Keratinocyte (primary cell): ENCODE data around the gene TIMM8A. TPM values are rescaled to one million over a fixed set of nuclear protein-coding genes. Genes with fewer than 3 reads are reported as not detected.

ENCODE experiments used
- DNase-seq: peaks from one replicate; pipeline ENCODE4 v3.0.0-alpha.2; 2011; ENCODE audit warnings: low read depth, missing footprints, low spot score
- FAIRE-seq: peaks from 2 replicates; lab custom pipeline; 2011; peaks lifted over from hg19 to GRCh38; lab: Jason Lieb, UNC
- H2AFZ ChIP-seq: 2 replicates; pipeline ENCODE4 v1.6.0; 2012; ENCODE audit warnings: low read length, control low read depth, inconsistent platforms; ENCODE audit not compliant: control insufficient read depth
- H3K27ac ChIP-seq: 2 replicates; pipeline ENCODE4 v1.5.1; 2011; ENCODE audit warnings: low read length; ENCODE audit not compliant: control insufficient read depth, insufficient read depth
- H3K27me3 ChIP-seq: 3 replicates; pipeline ENCODE4 v1.6.0; 2011; ENCODE audit warnings: low read length; ENCODE audit not compliant: control insufficient read depth, insufficient read depth; ENCODE audit errors: extremely low read depth
- H3K36me3 ChIP-seq, 2 experiments: 2 replicates in 1 of 2; 3 replicates in 1 of 2; pipeline ENCODE4 v1.5.1; 2011; ENCODE audit warnings: low read length in 2 of 2, mild to moderate bottlenecking in 1 of 2; ENCODE audit not compliant: control insufficient read depth in 2 of 2, insufficient read depth in 2 of 2; ENCODE audit errors: extremely low read depth in 1 of 2
- H3K4me1 ChIP-seq: 3 replicates; pipeline ENCODE4 v1.5.1; 2011; ENCODE audit warnings: low read length; ENCODE audit not compliant: control insufficient read depth, insufficient read depth; ENCODE audit errors: extremely low read depth
- H3K4me2 ChIP-seq: 3 replicates; pipeline ENCODE4 v1.6.0; 2011; ENCODE audit warnings: low read depth, low read length; ENCODE audit not compliant: control insufficient read depth, insufficient read depth; ENCODE audit errors: extremely low read depth
- H3K4me3 ChIP-seq, 3 experiments: fragments of 200-600 bp in 1 of 3; sonication (generic) in 1 of 3; 2 replicates in 2 of 3; 3 replicates in 1 of 3; pipeline ENCODE4 v1.5.1; 2011 to 2016; ENCODE audit warnings: low read length in 3 of 3, mild to moderate bottlenecking in 3 of 3, control low read depth in 2 of 3, inconsistent platforms in 1 of 3, low read depth in 1 of 3, mixed read lengths in 1 of 3, mixed run types in 1 of 3, moderate library complexity in 1 of 3; ENCODE audit not compliant: control insufficient read depth in 2 of 3, insufficient read depth in 2 of 3; ENCODE audit errors: extremely low read depth in 1 of 3
- H3K79me2 ChIP-seq: 2 replicates; pipeline ENCODE4 v1.6.0; 2012; ENCODE audit warnings: low read length; ENCODE audit not compliant: control insufficient read depth, insufficient read depth
- H3K9ac ChIP-seq: 3 replicates; pipeline ENCODE4 v1.6.0; 2011; ENCODE audit warnings: low read length; ENCODE audit not compliant: control insufficient read depth, insufficient read depth; ENCODE audit errors: extremely low read depth
- H3K9me1 ChIP-seq: 3 replicates; pipeline ENCODE4 v1.6.0; 2011; ENCODE audit warnings: low read length; ENCODE audit not compliant: control insufficient read depth, insufficient read depth; ENCODE audit errors: extremely low read depth
- H3K9me3 ChIP-seq: 2 replicates; pipeline ENCODE4 v1.5.1; 2012; ENCODE audit warnings: low read depth, low read length; ENCODE audit not compliant: control insufficient read depth
- H4K20me1 ChIP-seq: 3 replicates; pipeline ENCODE4 v1.6.0; 2011; ENCODE audit warnings: low read length; ENCODE audit not compliant: control insufficient read depth, insufficient read depth; ENCODE audit errors: extremely low read depth
- CTCF ChIP-seq, 3 experiments: IDR thresholded peaks in 1 of 3; conservative IDR thresholded peaks in 1 of 3; optimal IDR thresholded peaks in 1 of 3; 2 replicates in 2 of 3; 3 replicates in 1 of 3; pipeline versions ENCODE3 to v1.5.1; 2011; ENCODE audit warnings: low read length in 3 of 3, mild to moderate bottlenecking in 3 of 3, moderate library complexity in 2 of 3, control low read depth in 1 of 3, inconsistent platforms in 1 of 3; ENCODE audit not compliant: insufficient read depth in 2 of 3; ENCODE audit errors: extremely low read depth in 1 of 3
- EZH2 ChIP-seq: IDR thresholded peaks from one replicate; pipeline ENCODE4 v1.6.1; 2012; ENCODE audit warnings: inconsistent platforms, mild to moderate bottlenecking, low read length, moderate library complexity
- dilution Hi-C: fragments of 300-500 bp; cut with MboI; formaldehyde crosslinking; loops from one replicate; pipeline ENCODE4 v1.7.0; 2020; ENCODE audit warnings: low sequenced_read_pairs; ENCODE audit not compliant: extremely low pct_ligation_motif_present
- polyA plus RNA-seq, 5 experiments: library from polyadenylated mRNA; depleted of rRNA in 3 of 5; stranded (reverse) in 3 of 5; stranded (forward) in 1 of 5; unstranded in 1 of 5; fragments of >200 nt; gene quantifications; 1 replicate in 1 of 5; 2 replicates in 3 of 5; 3 replicates in 1 of 5; pipeline versions ENCODE4 v1.2.1 to v1.2.3, GENCODE V29; 2011 to 2012; ENCODE audit warnings: missing spikeins in 2 of 5, low read depth in 1 of 5, low replicate concordance in 1 of 5

TIMM8A gene
- polyA plus RNA-seq, 1 donor (not counting 4 experiments of a cell fraction or from before 2014, with no cell fraction given): 17.0 TPM

GRCh38 chrX:101365301-101365795 is 16.8 kb upstream of the TIMM8A start:
- Histone ChIP-seq H3K27ac (no peak overlapping the region), H3K36me3 (no peaks in the 10 kb centered on the region), H3K9me3 (no peaks in the 10 kb centered on the region), H3K9me1 (no peaks in the 10 kb centered on the region), H4K20me1 (no peaks in the 10 kb centered on the region), H3K27me3 (no peaks in the 10 kb centered on the region), H3K79me2 (no peaks in the 10 kb centered on the region), H3K9ac (no peak overlapping the region), H2AFZ (no peak overlapping the region), H3K4me2 (no peak overlapping the region), H3K4me3 (no peak overlapping the region), H3K4me1 (no peaks in the 10 kb centered on the region)
- FAIRE-seq: no peak
- TF ChIP-seq CTCF (optimal IDR thresholded peaks at IDR 0.05 in 1 of 3, IDR thresholded peaks at IDR 0.05 in 1 of 3, conservative IDR thresholded peaks at IDR 0.05 in 1 of 3; ENCODE audit: extremely low read depth in 1 of 3, insufficient read depth in 2 of 3, low read length in 3 of 3) (no peak), EZH2 (no peak)
- dilution Hi-C loops: no loop called here
- DNase-seq: no peak

GRCh38 chrX:101362757-101363156 is 14.2 kb upstream of the TIMM8A start:
- no peak overlapping the region for H2AFZ ChIP-seq
- H3K79me2 ChIP-seq: no peaks in the 10 kb centered on the region
- no peak overlapping the region for H3K9ac ChIP-seq
- H4K20me1 ChIP-seq: no peaks in the 10 kb centered on the region
- H3K36me3 ChIP-seq: no peaks in the 10 kb centered on the region
- dilution Hi-C loops: no loop called here
- H3K27ac ChIP-seq: no peak overlapping the region
- H3K4me3 ChIP-seq: no peak overlapping the region
- H3K4me2 ChIP-seq: no peak overlapping the region
- H3K27me3 ChIP-seq: no peaks in the 10 kb centered on the region
- H3K4me1 ChIP-seq: no peaks in the 10 kb centered on the region
- H3K9me1 ChIP-seq: no peaks in the 10 kb centered on the region
- no peak for DNase-seq
- TF ChIP-seq EZH2: no peak
- no peak for TF ChIP-seq CTCF (optimal IDR thresholded peaks at IDR 0.05 in 1 of 3, IDR thresholded peaks at IDR 0.05 in 1 of 3, conservative IDR thresholded peaks at IDR 0.05 in 1 of 3; ENCODE audit: extremely low read depth in 1 of 3, insufficient read depth in 2 of 3, low read length in 3 of 3)
- FAIRE-seq: no peak
- H3K9me3 ChIP-seq: no peaks in the 10 kb centered on the region
